ENCODE data around the gene PCSK2. TPM values are rescaled to one million over a fixed set of nuclear protein-coding genes. Genes with fewer than 3 reads are reported as not detected.

Gene PCSK2
- polyA plus RNA-seq, 1 donor from 2014 or later, result 27.9 TPM

- Histone ChIP-seq H4K20me1 (ENCODE audit: insufficient read depth) (no peaks in the 10 kb centered on the region), H3K4me3 (ENCODE audit: low read length) (no peak overlapping the region), H3K9me2 (ENCODE audit: insufficient read depth, low read length) (no peaks in the 10 kb centered on the region), H2AFZ (ENCODE audit: low read depth, low read length) (no peak overlapping the region), H3K9me3 (ENCODE audit: low read length) (no peaks in the 10 kb centered on the region), H3K4me2 (ENCODE audit: low read length) (no peak overlapping the region), H3K27me3 (ENCODE audit: insufficient read depth, low read depth, low read length) (no peaks in the 10 kb centered on the region), H3K9ac (ENCODE audit: low read length) (no peak overlapping the region), H3K36me3 (ENCODE audit: insufficient read depth, low read length) (peaks cover 13% of the 10 kb centered on the region), H3K79me2 (replicated peaks; ENCODE audit: insufficient read depth, low read length) (no peaks in the 10 kb centered on the region), H3F3A (ENCODE audit: insufficient read depth, low read length, poor library complexity, severe bottlenecking) (no peaks in the 10 kb centered on the region), H3K27ac (ENCODE audit: low read length) (no peak overlapping the region)
- TF ChIP-seq POLR2AphosphoS5 (IDR thresholded peaks at IDR 0.05) (no peak), RAD21 (conservative IDR thresholded peaks at IDR 0.05) (no peak), EP300 (conservative IDR thresholded peaks at IDR 0.05; ENCODE audit: poor library complexity, severe bottlenecking) (no peak), TAF1 (IDR thresholded peaks at IDR 0.05; ENCODE audit: low read depth) (no peak), CTCF (IDR thresholded peaks at IDR 0.05; ENCODE audit: poor library complexity, severe bottlenecking) (no peak), MXI1 (conservative IDR thresholded peaks at IDR 0.05; ENCODE audit: poor library complexity, severe bottlenecking) (no peak), SMC3 (conservative IDR thresholded peaks at IDR 0.05; ENCODE audit: poor library complexity) (no peak), REST (IDR thresholded peaks at IDR 0.05; ENCODE audit: borderline replicate concordance) (no peak), EZH2 (IDR thresholded peaks at IDR 0.05; ENCODE audit: borderline replicate concordance, insufficient read depth, low read length, poor library complexity, severe bottlenecking) (no peak)
Observed at GRCh38 chr20:17469246-17470030, 242.6 kb downstream of the PCSK2 start.

- no peak for TF ChIP-seq RAD21 (conservative IDR thresholded peaks at IDR 0.05)
- no peaks in the 10 kb centered on the region for H4K20me1 ChIP-seq (ENCODE audit: insufficient read depth)
- no peak overlapping the region for H3K4me2 ChIP-seq (ENCODE audit: low read length)
- no peaks in the 10 kb centered on the region for H3F3A ChIP-seq (ENCODE audit: insufficient read depth, low read length, poor library complexity, severe bottlenecking)
- no peaks in the 10 kb centered on the region for H3K9me3 ChIP-seq (ENCODE audit: low read length)
- peaks cover 9% of the 10 kb centered on the region for H3K36me3 ChIP-seq (ENCODE audit: insufficient read depth, low read length)
- H3K27ac ChIP-seq (ENCODE audit: low read length), result peak overlapping the region; percentile 82
- no peaks in the 10 kb centered on the region for H3K79me2 ChIP-seq (replicated peaks; ENCODE audit: insufficient read depth, low read length)
- no peaks in the 10 kb centered on the region for H3K27me3 ChIP-seq (ENCODE audit: insufficient read depth, low read depth, low read length)
- H3K9ac ChIP-seq (ENCODE audit: low read length), result no peak overlapping the region
- H3K9me2 ChIP-seq (ENCODE audit: insufficient read depth, low read length), result no peaks in the 10 kb centered on the region
- no peak overlapping the region for H3K4me3 ChIP-seq (ENCODE audit: low read length)
- no peak overlapping the region for H2AFZ ChIP-seq (ENCODE audit: low read depth, low read length)
Observed at GRCh38 chr20:17470521-17470920, 243.7 kb downstream of the PCSK2 start.
